ENCODE results near the gene SAC3D1. TPM values are rescaled to one million over a fixed set of nuclear protein-coding genes. Genes with fewer than 3 reads are reported as not detected.
A peak's percentile ranks its signal among the peaks of the same experiment; 100 is the strongest.
"Not testable (repeated sequence)": the region's sequence is repeated elsewhere in the genome, so short reads cannot be mapped to it uniquely, and the experiment has no call there.

SAC3D1 gene
- total and polyA plus RNA-seq, 7 experiments from 2014 or later = 2.7 to 18.2 (median 9.6) TPM

DNA sequence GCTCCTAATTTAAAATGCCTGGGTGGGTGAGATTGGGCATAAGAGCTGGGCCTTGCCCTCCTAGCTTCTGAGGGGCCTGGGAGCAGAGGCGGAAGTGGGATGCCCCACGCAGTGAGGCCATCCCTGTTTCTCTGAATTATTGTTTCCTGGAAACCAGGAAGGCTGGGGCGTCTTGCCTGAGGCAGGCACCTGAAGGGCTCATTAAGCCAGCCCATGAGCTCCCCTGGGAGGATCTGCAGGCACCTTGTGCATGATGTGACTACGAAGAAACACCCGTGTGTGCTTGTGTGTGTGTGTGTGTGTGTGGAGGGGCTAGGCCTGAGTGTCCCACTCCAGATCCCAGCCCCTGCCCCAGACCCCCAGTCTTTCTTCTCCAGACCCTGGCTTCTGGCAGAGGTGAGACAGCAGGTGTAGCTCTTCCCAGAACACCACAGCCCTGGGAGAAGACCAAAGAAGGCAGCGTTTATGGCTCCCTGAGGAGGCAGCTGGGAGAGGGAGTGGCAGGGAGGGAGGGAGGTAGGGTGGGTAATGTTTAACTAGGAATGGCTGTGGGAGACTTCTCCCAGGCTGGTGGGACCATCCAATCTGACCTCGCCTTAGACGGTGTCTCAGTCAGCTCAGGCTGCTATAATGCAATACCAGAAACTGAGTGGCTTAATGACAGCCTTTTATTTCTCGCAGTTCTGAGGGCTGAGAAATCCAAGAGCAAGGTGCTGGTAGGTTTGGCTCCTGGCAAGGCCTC, 42.1 kb upstream of the SAC3D1 start:
- Histone ChIP-seq H3K4me3 (ENCODE audit: low read length) (no peak overlapping the region), H3K9me3 (ENCODE audit: control insufficient read depth in 2 of 3, low read length in 3 of 3) (no peaks in the 10 kb centered on the region), H3K27me3 (ENCODE audit: control insufficient read depth in 2 of 2, insufficient read depth in 2 of 2, low read length in 2 of 2) (no peaks in the 10 kb centered on the region), H3K36me3 (ENCODE audit: control insufficient read depth in 2 of 3, insufficient read depth in 3 of 3, low read length in 3 of 3) (no peaks in the 10 kb centered on the region), H3K4me1 (ENCODE audit: control insufficient read depth in 2 of 2, insufficient read depth in 2 of 2, low read length in 2 of 2) (no peaks in the 10 kb centered on the region), H3K27ac (ENCODE audit: low read depth, low read length) (peak overlapping the region; percentile 1)
- ChIA-PET POLR2A (interaction anchor here (0.7 kb wide), 1 partner anchor 139 kb away, joined by 3 read pairs; no protein-coding TSS in a partner anchor), CTCF (interaction anchor here (0.9 kb wide), 1 partner anchor 14 kb away, joined by 3 read pairs; no protein-coding TSS in a partner anchor)
- no peak for ATAC-seq
- Mint-ChIP-seq H3K36me3 (no peaks in the 10 kb centered on the region), H3K4me3 (peak overlapping the region in 2 of 10 donors; percentile 48 to 61), H3K27me3 (peaks cover 0 to 5% (median 0%) of the 10 kb centered on the region in 5 donors), H3K4me1 (peaks cover 0 to 23% (median 9%) of the 10 kb centered on the region in 7 donors), H3K27ac (peak overlapping the region in 5 of 9 donors; percentile 4 to 78 (median 51)), H3K9me3 (no peaks in the 10 kb centered on the region)
- intact Hi-C loops (cut with micrococcal nuclease) = no loop called here
- no peak for DNase-seq

DNA sequence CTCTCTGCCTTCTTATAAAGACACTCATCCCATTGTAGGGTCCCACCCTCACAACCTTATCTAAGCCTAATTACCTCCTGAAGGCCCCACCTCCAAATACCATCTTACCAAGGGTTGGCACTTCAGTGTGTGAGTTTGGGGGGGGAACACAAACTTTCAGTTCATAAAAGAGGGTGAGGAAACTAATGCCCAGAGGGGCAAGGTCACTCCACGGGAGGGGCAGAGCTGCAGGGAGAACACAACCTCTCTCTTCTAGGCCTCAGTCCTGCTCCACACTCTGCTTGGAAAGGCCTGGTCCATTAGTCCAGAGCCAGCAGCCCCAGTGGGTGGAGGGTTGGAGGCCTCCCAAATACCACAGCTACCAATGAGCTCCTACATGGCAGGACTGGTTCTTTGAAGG, 41.5 kb upstream of the SAC3D1 start:
- Mint-ChIP-seq H3K4me3 (no peak overlapping the region), H3K9me3 (no peaks in the 10 kb centered on the region), H3K27me3 (peaks cover 0 to 5% (median 0%) of the 10 kb centered on the region in 5 donors), H3K4me1 (peaks cover 0 to 23% (median 9%) of the 10 kb centered on the region in 7 donors), H3K27ac (no peak overlapping the region), H3K36me3 (no peaks in the 10 kb centered on the region)
- DNase-seq (no peak), ATAC-seq (no peak)
- H3K4me3 ChIP-seq (ENCODE audit: low read length) = no peak overlapping the region
- no peaks in the 10 kb centered on the region for H3K9me3 ChIP-seq (ENCODE audit: control insufficient read depth in 2 of 3, low read length in 3 of 3)
- intact Hi-C loops (cut with micrococcal nuclease) = no loop called here
- CTCF ChIA-PET = no interaction called here
- POLR2A ChIA-PET = no interaction called here
- H3K36me3 ChIP-seq (ENCODE audit: control insufficient read depth in 2 of 3, insufficient read depth in 3 of 3, low read length in 3 of 3) = no peaks in the 10 kb centered on the region
- H3K27ac ChIP-seq (ENCODE audit: low read depth, low read length) = no peak overlapping the region
- no peaks in the 10 kb centered on the region for H3K4me1 ChIP-seq (ENCODE audit: control insufficient read depth in 2 of 2, insufficient read depth in 2 of 2, low read length in 2 of 2)
- H3K27me3 ChIP-seq (ENCODE audit: control insufficient read depth in 2 of 2, insufficient read depth in 2 of 2, low read length in 2 of 2) = no peaks in the 10 kb centered on the region

- DNase-seq (no peak), ATAC-seq (no peak)
- Histone ChIP-seq H3K4me3 (ENCODE audit: low read length) (no peak overlapping the region), H3K4me1 (ENCODE audit: control insufficient read depth in 2 of 2, insufficient read depth in 2 of 2, low read length in 2 of 2) (no peaks in the 10 kb centered on the region), H3K36me3 (ENCODE audit: control insufficient read depth in 2 of 3, insufficient read depth in 3 of 3, low read length in 3 of 3) (no peaks in the 10 kb centered on the region), H3K27ac (ENCODE audit: low read depth, low read length) (no peak overlapping the region), H3K9me3 (ENCODE audit: control insufficient read depth in 2 of 3, low read length in 3 of 3) (no peaks in the 10 kb centered on the region), H3K27me3 (ENCODE audit: control insufficient read depth in 2 of 2, insufficient read depth in 2 of 2, low read length in 2 of 2) (no peaks in the 10 kb centered on the region)
- Mint-ChIP-seq H3K27me3 (no peaks in the 10 kb centered on the region), H3K36me3 (no peaks in the 10 kb centered on the region), H3K27ac (no peak overlapping the region), H3K4me3 (no peak overlapping the region), H3K9me3 (no peaks in the 10 kb centered on the region), H3K4me1 (peaks cover 0 to 11% (median 6%) of the 10 kb centered on the region in 7 donors)
- POLR2A ChIA-PET = interaction anchor here (0.9 to 1.6 kb wide), 2 partner anchors 10 to 46 kb away, joined by 3 to 4 read pairs; no protein-coding TSS in a partner anchor
- CTCF ChIA-PET = no interaction called here
- intact Hi-C loops (cut with micrococcal nuclease) = no loop called here
These were observed 38.3 kb upstream of the SAC3D1 start for GRCh38 chr11:65002706-65003105.

GRCh38 chr11:65003282-65003681, 37.7 kb upstream of the SAC3D1 start:
- no peaks in the 10 kb centered on the region for H3K36me3 ChIP-seq (ENCODE audit: control insufficient read depth in 2 of 3, insufficient read depth in 3 of 3, low read length in 3 of 3)
- H3K9me3 ChIP-seq (ENCODE audit: control insufficient read depth in 2 of 3, low read length in 3 of 3) = no peaks in the 10 kb centered on the region
- Mint-ChIP-seq H3K9me3 (no peaks in the 10 kb centered on the region), H3K27me3 (no peaks in the 10 kb centered on the region), H3K4me3 (no peak overlapping the region), H3K27ac (no peak overlapping the region), H3K36me3 (no peaks in the 10 kb centered on the region), H3K4me1 (peaks cover 0 to 7% (median 6%) of the 10 kb centered on the region in 7 donors)
- DNase-seq (no peak), ATAC-seq (no peak)
- no peaks in the 10 kb centered on the region for H3K27me3 ChIP-seq (ENCODE audit: control insufficient read depth in 2 of 2, insufficient read depth in 2 of 2, low read length in 2 of 2)
- no peak overlapping the region for H3K4me3 ChIP-seq (ENCODE audit: low read length)
- CTCF ChIA-PET = interaction anchor here (0.6 kb wide), 1 partner anchor 309 kb away, joined by 5 read pairs; no protein-coding TSS in a partner anchor
- H3K27ac ChIP-seq (ENCODE audit: low read depth, low read length) = no peak overlapping the region
- intact Hi-C loops (cut with micrococcal nuclease) = no loop called here
- no peaks in the 10 kb centered on the region for H3K4me1 ChIP-seq (ENCODE audit: control insufficient read depth in 2 of 2, insufficient read depth in 2 of 2, low read length in 2 of 2)
- POLR2A ChIA-PET = interaction anchor here (0.9 to 1.6 kb wide), 2 partner anchors 9 to 46 kb away, joined by 3 to 4 read pairs; no protein-coding TSS in a partner anchor

- intact Hi-C loops (cut with micrococcal nuclease) = not testable (repeated sequence)
These were observed 37.0 kb upstream of the SAC3D1 start for GRCh38 chr11:65003968-65004367.

DNA sequence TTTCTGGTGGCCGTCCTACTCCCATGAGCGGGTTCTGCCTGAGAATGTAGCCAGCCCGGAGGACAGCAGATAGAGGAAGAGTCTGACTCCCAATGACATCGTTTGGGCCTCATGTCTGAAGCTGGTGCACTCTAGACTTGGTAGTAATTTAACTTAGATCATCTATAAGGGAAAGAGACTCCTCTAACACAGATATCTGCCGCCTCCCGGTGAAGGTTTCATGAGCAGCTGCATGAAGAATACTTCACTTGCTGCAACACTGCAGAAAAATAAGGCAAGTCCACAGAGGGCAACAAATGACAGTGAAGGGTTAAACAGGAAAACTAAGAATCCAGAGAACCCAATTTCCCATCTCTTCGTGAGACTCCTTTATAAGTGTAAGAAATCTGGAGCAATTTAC, 33.0 kb upstream of the SAC3D1 start:
- H3K27me3 ChIP-seq (ENCODE audit: control insufficient read depth in 2 of 2, insufficient read depth in 2 of 2, low read length in 2 of 2) = no peaks in the 10 kb centered on the region
- DNase-seq (no peak), ATAC-seq (no peak)
- H3K9me3 Mint-ChIP-seq = no peaks in the 10 kb centered on the region
- CTCF ChIA-PET = no interaction called here
- POLR2A ChIA-PET = interaction anchor here (0.6 kb wide), 1 partner anchor 124 kb away, joined by 9 read pairs; no protein-coding TSS in a partner anchor
- intact Hi-C loops (cut with micrococcal nuclease) = no loop called here
- no peaks in the 10 kb centered on the region for H3K27me3 Mint-ChIP-seq
- no peak overlapping the region for H3K4me3 Mint-ChIP-seq
- H3K9me3 ChIP-seq (ENCODE audit: control insufficient read depth in 2 of 3, low read length in 3 of 3) = no peaks in the 10 kb centered on the region
- H3K36me3 Mint-ChIP-seq = no peaks in the 10 kb centered on the region
- H3K27ac Mint-ChIP-seq = no peak overlapping the region
- H3K4me1 ChIP-seq (ENCODE audit: control insufficient read depth in 2 of 2, insufficient read depth in 2 of 2, low read length in 2 of 2) = peaks cover 0 to under 1% of the 10 kb centered on the region in 2 donors
- no peak overlapping the region for H3K27ac ChIP-seq (ENCODE audit: low read depth, low read length)
- peaks cover 0 to 3% (median 1%) of the 10 kb centered on the region in 7 donors for H3K4me1 Mint-ChIP-seq
- no peaks in the 10 kb centered on the region for H3K36me3 ChIP-seq (ENCODE audit: control insufficient read depth in 2 of 3, insufficient read depth in 3 of 3, low read length in 3 of 3)
- no peak overlapping the region for H3K4me3 ChIP-seq (ENCODE audit: low read length)

More at GRCh38 chr11:65003968-65004367, 37.0 kb upstream of the SAC3D1 start:
- not testable (repeated sequence) for DNase-seq; H3K36me3 Mint-ChIP-seq; H3K27ac ChIP-seq (ENCODE audit: low read depth, low read length); H3K4me1 Mint-ChIP-seq; H3K4me3 ChIP-seq (ENCODE audit: low read length); H3K36me3 ChIP-seq (ENCODE audit: control insufficient read depth in 2 of 3, insufficient read depth in 3 of 3, low read length in 3 of 3); H3K9me3 Mint-ChIP-seq; H3K9me3 ChIP-seq (ENCODE audit: control insufficient read depth in 2 of 3, low read length in 3 of 3); H3K4me1 ChIP-seq (ENCODE audit: control insufficient read depth in 2 of 2, insufficient read depth in 2 of 2, low read length in 2 of 2); H3K27me3 ChIP-seq (ENCODE audit: control insufficient read depth in 2 of 2, insufficient read depth in 2 of 2, low read length in 2 of 2); H3K27me3 Mint-ChIP-seq; H3K27ac Mint-ChIP-seq; H3K4me3 Mint-ChIP-seq; ATAC-seq
- ChIA-PET POLR2A (interaction anchor here (1.6 kb wide), 1 partner anchor 9 kb away, joined by 3 read pairs; no protein-coding TSS in a partner anchor), CTCF (interaction anchor here (0.6 kb wide), 1 partner anchor 308 kb away, joined by 5 read pairs; no protein-coding TSS in a partner anchor)

Data from naive thymus-derived CD4-positive, alpha-beta T cell (primary cell).